ENCODE measurements around the gene NLE1. TPM values are rescaled to one million over a fixed set of nuclear protein-coding genes. Genes with fewer than 3 reads are reported as not detected.

Gene NLE1
- total and polyA plus RNA-seq, 2 of the 8 experiments (the other 6 are each of a cell fraction or from before 2014, with no cell fraction given): 50.4 to 51.5 TPM

GRCh38 chr17:35138218-35138617, 3.9 kb downstream of the NLE1 start:
- no peak for FAIRE-seq
- H3K18ac ChIP-seq (ENCODE audit: extremely low read depth, low read length): no peak overlapping the region
- H3K27me3 ChIP-seq (replicated peaks in 1 of 4; ENCODE audit: control insufficient read depth in 3 of 4, extremely low read depth in 1 of 4, insufficient read depth in 3 of 4, low read length in 3 of 4): no peaks in the 10 kb centered on the region
- no peak overlapping the region for H3K23ac ChIP-seq (ENCODE audit: insufficient read length)
- no peak overlapping the region for H4K91ac ChIP-seq (replicated peaks; ENCODE audit: insufficient read length, low read length)
- DNase-seq (ENCODE audit: low read depth in 1 of 2, low spot score in 2 of 2): no peak
- H4K5ac ChIP-seq (ENCODE audit: insufficient read length, low read depth, low read length): no peak overlapping the region
- H3K9ac ChIP-seq (replicated peaks in 1 of 4; ENCODE audit: extremely low read depth in 1 of 4, low read depth in 3 of 4, low read length in 3 of 4): no peak overlapping the region
- H2BK120ac ChIP-seq (replicated peaks; ENCODE audit: low read depth, low read length): no peak overlapping the region
- no peak overlapping the region for H2BK20ac ChIP-seq (ENCODE audit: low read length)
- no peak overlapping the region for H3K4ac ChIP-seq (replicated peaks; ENCODE audit: insufficient read length, low read depth, low read length)
- no peak overlapping the region for H3K14ac ChIP-seq (ENCODE audit: insufficient read length)
- CTCF ChIA-PET (ENCODE audit: partially characterized antibody): no interaction called here
- no peak overlapping the region for H2BK12ac ChIP-seq (ENCODE audit: low read depth, low read length)
- no peaks in the 10 kb centered on the region for H3K79me1 ChIP-seq (ENCODE audit: low read depth, low read length)
- no peak overlapping the region for H3K56ac ChIP-seq (replicated peaks; ENCODE audit: insufficient read length, low read depth, low read length)
- POLR2A ChIA-PET (ENCODE audit: partially characterized antibody): interaction anchor here (0.9 to 6.8 kb wide), 5 partner anchors 8 to 157 kb away, joined by 3 to 84 read pairs (median 6); partner anchors contain the start of gene UNC45B
- peaks cover 43 to 66% (median 62%) of the 10 kb centered on the region in 4 experiments for H3K36me3 ChIP-seq (ENCODE audit: control insufficient read depth in 2 of 4, insufficient read depth in 4 of 4, low read length in 3 of 4)
- H3K4me2 ChIP-seq (ENCODE audit: insufficient read depth in 1 of 2, low read depth in 2 of 2, low read length in 2 of 2): no peak overlapping the region
- no peak overlapping the region for H3K4me3 ChIP-seq (ENCODE audit: extremely low read depth in 1 of 4, insufficient read depth in 2 of 4, low read depth in 3 of 4, low read length in 4 of 4)
- H2BK5ac ChIP-seq (ENCODE audit: low read depth, low read length): no peak overlapping the region
- peaks cover 2 to 10% of the 10 kb centered on the region in 2 experiments for H4K20me1 ChIP-seq (replicated peaks in 1 of 2; ENCODE audit: control insufficient read depth in 1 of 2, insufficient read depth in 2 of 2, low read length in 2 of 2)
- WGBS, 2 experiments (ENCODE audit: extremely low coverage in 1 of 2, insufficient coverage in 1 of 2, insufficient read length in 1 of 2, insufficient replicate concordance in 2 of 2, low coverage in 1 of 2, low lambda C conversion rate in 2 of 2, missing lambda C conversion rate in 1 of 2): 96% methylated on average over 6 of the region's 6 CpGs; no CpG with 5 or more reads in 1 of the 2 experiments
- no peak overlapping the region for H2BK15ac ChIP-seq (ENCODE audit: low read length)
- peaks cover 0 to 24% of the 10 kb centered on the region in 2 experiments; a peak in 3 of 4 replicates for H3K79me2 ChIP-seq (ENCODE audit: control insufficient read depth in 1 of 2, insufficient read depth in 2 of 2, low read length in 2 of 2)
- H3K27ac ChIP-seq (ENCODE audit: low read depth, low read length): no peak overlapping the region
- H4K8ac ChIP-seq (ENCODE audit: extremely low read depth, insufficient read depth, low read length): no peak overlapping the region
- no peaks in the 10 kb centered on the region; a peak in 1 of 7 replicates for H3K4me1 ChIP-seq (replicated peaks in 1 of 4; ENCODE audit: control insufficient read depth in 3 of 4, insufficient read depth in 4 of 4, low read length in 3 of 4)
- no peak overlapping the region for H2AFZ ChIP-seq (ENCODE audit: low read length)
- H3K9me3 ChIP-seq (ENCODE audit: insufficient read depth in 2 of 2, low read depth in 1 of 2, low read length in 1 of 2): no peaks in the 10 kb centered on the region
- H3K23me2 ChIP-seq (ENCODE audit: low read depth, low read length): no peaks in the 10 kb centered on the region
- H2AK5ac ChIP-seq (ENCODE audit: low read depth, low read length): no peak overlapping the region
- TF ChIP-seq EP300 (IDR thresholded peaks at IDR 0.05; ENCODE audit: borderline replicate concordance in 1 of 2, low read depth in 2 of 2, low read length in 2 of 2) (no peak), NANOG (IDR thresholded peaks at IDR 0.05; ENCODE audit: insufficient read depth, low read depth, low read length, poor library complexity, severe bottlenecking) (no peak), JUN (IDR thresholded peaks at IDR 0.05; ENCODE audit: low read depth, low read length) (no peak), ATF3 (IDR thresholded peaks at IDR 0.05; ENCODE audit: insufficient read depth, low read depth, low read length) (no peak), HDAC2 (IDR thresholded peaks at IDR 0.05; ENCODE audit: borderline replicate concordance in 1 of 2, low read depth in 2 of 2, low read length in 2 of 2) (no peak), RFX5 (IDR thresholded peaks at IDR 0.05; ENCODE audit: borderline replicate concordance, low read depth, low read length) (no peak), CHD1 (IDR thresholded peaks at IDR 0.05; ENCODE audit: low read depth, low read length) (no peak), SP4 (IDR thresholded peaks at IDR 0.05; ENCODE audit: low read length) (no peak), SIRT6 (IDR thresholded peaks at IDR 0.05; ENCODE audit: low read length) (no peak), SRF (IDR thresholded peaks at IDR 0.05; ENCODE audit: low read depth, low read length) (no peak), HDAC6 (IDR thresholded peaks at IDR 0.05; ENCODE audit: low read depth, low read length) (no peak)
- TF ChIP-seq, protein P1, sequence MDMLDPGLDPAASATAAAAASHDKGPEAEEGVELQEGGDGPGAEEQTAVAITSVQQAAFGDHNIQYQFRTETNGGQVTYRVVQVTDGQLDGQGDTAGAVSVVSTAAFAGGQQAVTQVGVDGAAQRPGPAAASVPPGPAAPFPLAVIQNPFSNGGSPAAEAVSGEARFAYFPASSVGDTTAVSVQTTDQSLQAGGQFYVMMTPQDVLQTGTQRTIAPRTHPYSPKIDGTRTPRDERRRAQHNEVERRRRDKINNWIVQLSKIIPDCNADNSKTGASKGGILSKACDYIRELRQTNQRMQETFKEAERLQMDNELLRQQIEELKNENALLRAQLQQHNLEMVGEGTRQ (IDR thresholded peaks at IDR 0.05; ENCODE audit: low read length): no peak
